HG03520 (cell line): Measurements from ENCODE around the gene USP2.

Source experiments
- ATAC-seq: cut with Tn5 transposase; IDR thresholded peaks from one replicate; pipeline ENCODE4 v1.9.1; 2021; ENCODE audit warnings: mild to moderate bottlenecking, moderate library complexity; ENCODE audit not compliant: unreplicated experiment

USP2 gene

DNA sequence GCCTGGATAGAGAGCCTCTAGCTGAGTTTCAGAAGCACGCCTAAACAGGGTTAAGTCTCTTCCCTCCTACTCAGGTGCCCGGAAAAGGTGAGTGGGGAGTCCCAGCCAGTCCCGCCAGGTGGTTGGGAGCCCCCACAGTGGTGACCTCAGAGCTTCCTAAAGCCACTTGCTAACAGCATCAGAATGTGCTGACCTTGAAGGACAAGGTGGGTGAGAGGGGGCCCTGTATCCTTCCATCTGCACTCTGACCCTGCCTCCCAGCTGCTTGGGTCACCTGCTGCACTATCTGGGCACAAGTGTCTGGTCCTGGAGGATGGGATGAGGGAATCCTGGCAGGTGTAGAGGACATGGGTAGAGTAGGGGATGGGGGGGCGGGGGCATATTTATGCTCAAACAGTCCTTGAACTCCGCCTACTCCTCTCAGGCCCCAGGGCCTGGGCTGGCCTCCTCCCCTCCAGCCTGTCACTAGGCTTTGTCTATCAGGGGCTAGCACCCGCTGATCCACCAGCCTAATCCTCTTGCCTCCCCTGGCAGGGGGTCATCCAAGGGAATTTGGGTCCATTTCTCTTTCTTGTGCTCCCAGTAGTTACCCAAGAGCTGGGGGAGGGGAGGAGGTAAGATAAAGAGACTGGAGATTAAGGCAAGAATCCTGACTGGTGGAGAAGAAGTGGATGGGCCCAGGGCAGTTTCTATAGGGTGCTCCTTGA is 3.4 kb downstream of the USP2 start:
- ATAC-seq = no peak

DNA sequence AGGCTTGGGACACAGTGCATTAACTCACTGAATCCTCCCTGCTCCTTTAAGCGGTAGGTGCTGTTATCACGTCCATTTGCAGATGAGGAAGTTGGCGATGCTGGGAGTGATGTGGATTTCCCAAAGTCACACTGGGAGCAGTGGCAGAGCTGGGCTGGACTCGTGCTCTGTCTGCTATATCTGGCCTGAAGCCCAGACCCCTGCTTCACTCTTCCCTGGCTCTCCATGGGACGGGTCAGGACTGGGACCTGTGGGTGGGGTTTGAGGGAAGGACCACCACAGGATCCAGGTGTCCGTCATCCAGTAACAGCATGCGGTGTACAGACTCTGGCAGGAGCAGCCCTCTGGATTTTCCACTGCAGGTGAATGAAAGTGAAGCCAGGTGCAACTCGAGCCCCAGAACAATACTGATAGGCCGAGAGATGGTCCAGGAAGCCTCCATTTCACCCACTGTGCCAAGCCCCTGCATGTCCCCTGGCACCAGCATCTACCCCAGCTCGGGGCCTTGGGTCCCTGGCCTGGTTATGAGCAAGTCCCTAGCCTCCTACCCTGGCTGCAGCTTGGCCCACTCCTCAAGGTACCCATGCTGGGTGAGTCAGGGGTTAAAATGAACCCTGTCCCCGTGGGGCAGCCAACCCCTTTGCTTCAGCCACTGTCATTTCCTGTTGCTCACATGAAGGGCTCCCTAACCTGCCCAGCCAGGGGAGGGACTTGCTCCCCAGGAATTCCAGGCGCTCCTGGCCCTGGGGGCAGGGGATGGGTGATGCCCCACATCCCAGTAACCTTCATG is 4.2 kb downstream of the USP2 start:
- no peak for ATAC-seq

DNA sequence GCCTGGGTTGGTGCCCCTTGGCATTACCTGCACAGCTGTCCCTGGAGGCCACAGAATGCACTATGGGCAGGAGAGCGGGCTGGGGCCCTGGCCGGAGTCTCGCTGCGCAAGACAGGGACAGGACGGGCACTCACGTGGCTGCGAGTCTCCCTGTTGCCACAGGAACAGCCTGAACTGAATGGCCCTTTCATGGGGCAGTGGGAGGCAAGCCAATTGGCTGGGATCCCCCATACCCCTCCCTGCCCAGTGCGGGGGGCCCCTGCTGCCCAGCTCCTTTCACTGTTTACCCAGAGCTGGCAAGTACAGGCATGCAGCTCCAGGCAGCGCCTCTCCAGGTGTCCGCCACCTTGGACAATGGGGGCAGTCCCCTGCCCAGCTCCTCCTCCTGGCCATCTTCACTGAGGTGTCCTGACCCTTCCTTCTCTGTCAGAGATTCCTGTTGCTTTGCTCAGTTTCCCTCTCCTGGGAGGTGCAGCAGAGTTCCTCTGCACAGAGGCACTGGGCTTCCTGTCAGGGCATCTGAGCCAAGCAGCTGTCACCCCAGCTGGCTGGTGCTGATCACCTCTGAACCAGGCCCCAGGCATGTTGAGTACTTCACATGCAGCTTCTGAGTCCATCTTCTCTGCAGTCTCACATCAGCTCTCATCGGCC is 5.2 kb downstream of the USP2 start:
- ATAC-seq = no peak

DNA sequence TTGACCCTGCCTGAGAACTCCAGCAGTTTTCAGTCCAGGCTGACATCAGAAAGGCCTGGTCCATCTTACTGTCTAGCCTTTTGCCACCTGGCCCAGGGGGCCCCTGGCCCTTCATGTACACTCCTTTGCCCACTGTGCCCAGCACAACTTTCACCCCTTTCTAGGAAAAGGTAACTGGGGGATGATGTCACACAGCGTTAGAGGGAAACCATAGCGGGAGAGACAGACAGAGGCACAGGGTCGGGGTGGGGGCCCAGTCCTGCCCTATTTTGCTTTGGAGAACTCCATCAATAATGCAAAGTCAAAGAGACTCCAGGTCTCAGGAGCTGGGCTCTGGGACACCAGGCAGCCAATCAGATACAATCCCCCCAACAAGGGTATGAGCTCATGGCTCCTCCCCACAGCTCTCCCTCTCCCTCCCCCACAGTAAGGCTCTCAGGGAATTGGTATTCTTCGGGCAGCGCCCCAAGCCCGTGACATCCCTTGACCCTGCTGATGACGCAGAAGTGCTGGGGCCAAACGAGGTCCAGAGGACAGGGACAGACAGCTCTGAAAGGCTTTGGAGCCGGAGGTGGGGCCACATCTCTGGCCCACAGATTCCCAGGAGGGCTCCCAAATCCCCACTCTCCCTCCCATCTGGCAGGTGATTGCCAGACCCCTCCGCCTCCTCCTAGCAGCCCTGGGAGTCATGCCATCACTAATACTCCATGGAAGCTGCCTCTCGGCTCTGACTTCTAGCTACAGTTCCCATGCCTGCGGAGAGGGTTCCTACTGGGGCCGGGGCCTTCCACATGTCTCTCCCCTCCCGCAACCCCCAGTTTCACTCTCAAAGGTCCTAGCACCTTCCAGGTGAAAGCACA is 5.9 kb downstream of the USP2 start:
- ATAC-seq = no peak

DNA sequence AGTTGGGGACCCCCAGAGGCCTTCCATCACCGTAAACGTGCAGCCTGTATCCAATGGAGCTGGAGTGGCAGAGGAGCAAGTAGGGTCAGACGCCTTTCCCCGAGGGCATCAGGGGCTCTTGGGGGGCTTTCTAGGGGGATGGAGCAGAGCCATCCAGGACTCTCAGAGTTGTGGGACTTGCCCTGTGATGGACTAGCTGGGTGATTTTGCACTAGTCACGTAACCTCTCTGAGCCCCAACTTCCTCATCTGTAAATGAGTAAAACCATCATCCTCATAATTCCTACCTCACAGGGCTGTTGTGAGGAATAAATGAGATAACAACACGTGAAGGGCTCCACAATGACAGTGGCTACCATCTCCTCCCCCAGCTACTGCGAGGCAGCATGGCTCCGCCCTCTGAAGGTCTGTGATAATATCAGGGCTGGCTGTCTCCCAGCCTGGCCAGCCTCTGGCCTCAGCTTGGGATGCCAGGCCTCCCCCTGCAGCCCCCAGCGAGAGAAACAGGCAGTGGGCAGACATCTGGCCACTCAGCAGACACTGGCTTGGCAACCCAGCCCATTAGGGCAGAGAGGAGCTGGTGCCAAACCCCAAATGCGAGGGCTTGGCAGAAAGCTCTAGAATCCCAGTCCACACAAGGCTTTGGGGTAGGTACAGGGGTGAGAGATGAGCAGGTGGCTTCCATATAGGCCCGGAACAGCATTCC is 6.7 kb downstream of the USP2 start:
- no peak for ATAC-seq

DNA sequence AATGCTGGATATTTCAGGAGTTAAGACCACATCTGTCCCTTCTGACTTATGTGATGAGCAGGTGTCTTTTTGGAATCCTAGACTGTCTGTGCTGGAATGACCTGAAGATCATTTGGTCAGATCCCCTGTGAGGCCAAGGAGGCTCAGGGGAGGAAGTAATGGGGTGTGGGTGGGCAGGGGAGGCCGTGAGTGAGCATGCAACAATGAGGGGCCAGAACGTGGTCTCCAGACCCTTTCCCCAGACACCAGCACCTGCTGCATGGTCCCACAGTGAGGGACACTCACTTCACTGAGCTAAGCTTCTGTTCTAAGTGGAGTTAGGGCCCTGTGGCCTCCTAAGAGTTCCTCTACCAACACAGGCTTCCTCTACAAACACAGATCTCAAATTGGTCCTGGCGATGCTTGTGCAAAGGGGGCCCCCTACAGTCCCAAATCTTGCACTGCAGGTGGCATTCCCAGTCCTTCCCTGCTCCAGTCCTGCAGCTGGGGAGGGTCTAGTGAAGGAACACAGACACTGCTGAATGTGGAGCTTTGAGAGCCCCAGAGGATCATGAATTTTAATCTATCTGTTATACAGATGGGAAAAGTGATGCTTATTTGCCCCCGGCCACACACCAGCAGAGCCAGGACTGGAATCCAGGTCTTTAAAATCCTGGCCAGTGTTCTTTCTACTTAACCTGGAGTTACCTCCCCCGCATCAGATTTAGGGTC is 7.4 kb downstream of the USP2 start:
- no peak for ATAC-seq

DNA sequence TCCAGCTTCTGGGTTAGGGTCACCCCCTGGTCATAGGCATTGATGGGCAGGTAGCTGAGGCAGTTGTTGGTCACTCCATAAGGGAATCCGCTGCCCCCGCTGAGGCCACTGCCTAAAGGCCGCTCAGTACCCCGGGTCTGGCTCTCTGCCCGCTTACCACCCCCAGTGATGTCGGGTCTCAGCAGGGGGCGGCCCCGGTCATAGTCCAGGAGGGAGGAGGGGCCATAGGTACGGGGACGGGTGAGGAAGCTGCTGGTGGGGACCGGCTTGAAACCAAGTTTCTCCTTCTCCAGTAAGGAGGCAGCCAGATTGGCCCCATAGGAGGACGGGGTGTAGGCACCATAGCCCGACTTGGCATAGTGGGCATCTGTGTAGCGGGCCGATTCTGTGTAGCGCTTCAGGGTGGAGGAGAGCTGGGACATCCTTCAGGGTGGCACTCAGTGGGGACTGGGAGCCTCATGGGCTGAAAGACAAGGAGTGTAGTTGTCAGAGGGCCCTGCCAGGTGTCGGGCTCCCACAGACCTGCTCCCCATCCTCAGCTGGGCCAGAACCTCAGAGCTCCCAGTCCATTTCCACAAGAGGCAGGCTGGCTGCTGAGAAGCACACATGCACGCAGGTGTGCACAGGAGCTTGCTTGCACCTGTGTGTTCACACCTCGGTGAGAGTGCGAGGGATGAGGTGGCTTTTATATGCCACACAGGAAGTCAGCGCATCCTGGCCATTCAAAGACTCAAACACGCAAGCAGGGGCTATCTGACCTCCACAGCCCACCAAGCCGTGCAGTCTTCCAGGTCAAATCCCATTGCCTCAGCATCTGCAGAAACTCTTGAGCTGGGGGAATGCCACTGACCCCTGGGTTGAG is 8.2 kb downstream of the USP2 start:
- ATAC-seq = no peak

DNA sequence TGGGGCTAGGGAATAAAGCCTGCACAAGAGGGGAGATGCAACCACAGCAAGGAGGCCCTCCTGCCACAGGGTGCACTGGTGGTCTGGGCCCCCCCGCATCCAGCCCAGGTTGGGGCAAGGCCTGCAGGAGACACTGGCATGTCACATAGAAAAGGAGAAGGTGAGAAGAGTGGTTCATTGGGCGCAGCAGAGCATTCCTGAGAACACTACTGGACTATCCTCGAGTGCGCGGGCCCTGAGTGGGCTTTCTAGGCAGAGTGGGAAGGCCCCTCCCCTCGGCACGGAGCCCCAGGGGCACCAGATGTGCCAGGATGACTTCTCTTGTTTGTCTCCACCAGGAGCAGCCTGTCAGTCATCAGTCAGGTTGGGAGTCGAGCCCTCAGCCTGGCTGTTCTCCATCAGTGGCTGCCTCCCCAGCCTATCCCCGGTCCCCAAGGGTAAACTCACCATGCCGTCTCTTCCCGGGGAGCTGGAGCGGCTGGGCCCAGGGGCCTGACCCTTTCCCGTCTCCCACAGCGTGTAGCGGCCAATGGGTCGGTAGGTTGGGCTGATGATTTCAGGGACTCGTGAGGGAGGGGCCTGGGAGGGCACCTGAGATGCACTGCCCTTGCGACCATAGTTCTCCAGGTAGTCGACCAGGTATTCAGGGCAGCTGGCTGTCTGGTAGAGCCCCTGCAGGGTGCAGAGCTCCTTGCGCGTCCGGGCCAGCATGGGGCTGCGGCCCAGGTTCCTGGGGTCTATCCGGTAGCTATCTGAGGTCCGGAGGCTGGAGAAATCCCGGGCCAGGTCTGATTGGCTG is 9.0 kb downstream of the USP2 start:
- ATAC-seq = no peak

DNA sequence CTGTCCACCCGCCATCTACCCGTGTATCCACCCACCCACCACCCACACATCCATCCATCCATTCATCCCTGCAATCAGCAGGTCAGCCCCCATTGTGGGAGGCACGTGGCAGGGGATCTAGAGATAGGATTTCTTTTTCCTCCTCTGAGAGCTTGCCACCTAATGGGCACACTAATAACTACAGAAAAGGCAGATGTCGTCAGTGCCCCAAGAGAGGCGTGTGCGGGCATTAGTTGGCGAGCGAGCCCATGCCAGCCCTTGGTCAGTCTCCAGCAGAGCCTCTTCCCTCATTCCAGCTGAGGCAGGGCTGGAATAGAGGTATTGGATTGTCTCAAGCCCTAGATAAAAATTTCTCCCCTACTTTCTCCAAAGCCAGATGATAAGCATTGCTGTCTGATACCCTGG is 9.7 kb downstream of the USP2 start:
- no peak for ATAC-seq

DNA sequence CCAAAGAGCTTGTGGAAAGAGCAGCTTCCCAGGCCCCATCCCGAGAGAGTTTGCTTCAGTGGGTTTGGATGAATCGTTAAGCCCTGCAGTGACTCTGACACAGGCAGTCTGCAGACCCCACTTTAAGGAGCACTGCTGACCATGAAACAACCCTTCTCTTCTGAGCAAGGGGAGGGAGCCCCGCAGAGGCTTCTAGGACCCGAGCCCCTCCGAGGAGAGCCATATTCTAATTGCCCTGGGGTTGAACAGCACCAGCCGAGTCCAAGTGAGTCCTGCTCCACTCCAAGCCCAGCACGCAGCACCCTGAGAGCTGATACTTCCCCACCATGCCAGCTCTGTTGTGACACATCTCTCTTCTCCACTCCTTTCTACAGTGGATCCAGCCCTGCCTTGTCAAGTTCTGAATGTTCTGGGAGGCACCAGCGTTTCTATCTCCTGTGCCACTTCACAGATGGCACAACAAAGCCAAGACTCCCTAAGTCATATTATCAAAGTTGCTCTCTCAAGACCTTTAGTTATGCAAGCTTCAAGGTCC is 10.4 kb downstream of the USP2 start:
- no peak for ATAC-seq

DNA sequence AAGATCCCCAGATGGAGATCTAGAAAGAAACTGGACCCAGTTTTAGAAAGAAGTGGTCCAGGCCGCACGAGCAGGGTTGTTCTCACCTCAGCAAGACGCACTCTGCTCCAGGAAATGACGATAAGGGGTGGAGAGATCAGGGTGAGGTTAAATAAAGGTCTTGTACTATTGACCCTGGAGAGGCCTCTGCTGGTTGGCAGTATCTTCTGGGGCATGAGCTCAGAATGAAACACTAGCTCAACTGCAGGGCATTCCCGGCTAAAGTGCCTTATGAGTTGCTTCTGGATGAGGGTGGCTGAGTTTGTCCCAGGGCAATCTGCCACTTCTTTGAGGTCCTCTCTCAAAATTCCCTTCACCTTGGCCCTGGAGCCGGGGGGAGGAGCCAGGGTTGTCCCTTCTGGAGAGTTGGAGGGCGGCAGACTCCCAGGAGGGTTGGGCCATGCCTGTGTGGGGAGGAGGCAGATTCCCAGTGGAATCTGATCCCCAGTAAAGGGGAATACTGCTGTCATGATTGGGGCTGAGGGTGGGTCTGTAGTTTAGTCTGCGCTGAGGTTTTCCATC is 10.9 kb downstream of the USP2 start:
- ATAC-seq = peak; percentile 56

DNA sequence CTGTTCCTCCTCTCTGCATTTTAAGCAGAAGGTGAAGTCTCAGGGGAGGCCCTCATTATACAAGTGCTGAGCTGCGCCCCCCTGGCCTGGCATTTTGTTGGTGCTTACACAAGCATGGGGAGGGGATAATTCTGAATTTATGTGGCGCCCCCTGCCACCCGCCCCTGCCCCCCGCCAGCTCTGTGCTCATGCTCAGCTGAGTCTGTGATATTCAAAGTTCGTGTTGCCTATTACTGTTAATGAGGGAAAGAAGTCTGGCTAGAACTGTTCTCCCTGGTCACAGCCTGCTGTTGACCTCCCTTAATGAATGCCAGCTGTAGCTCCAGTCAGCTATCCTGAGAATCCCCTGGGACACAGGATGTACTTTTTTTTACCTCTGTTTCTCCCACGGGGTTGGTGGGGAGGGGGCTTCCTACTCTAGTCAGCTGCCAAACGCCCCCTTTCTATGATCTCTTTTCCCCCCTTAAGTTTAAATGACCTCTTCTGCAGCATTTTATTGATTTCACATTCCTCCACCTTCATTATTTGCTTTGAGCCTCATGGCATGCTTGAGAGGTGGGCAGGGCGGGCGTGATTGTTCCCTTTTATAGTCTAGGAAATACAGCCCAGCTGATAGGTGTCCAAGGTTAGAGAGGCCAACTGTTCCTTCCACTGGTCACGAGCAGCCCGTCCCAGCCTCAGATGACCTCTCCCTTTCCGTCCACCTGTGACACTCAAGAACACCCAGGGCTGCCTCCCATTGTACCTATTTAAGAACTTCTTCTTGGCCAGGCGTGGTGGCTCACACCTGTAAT is 12.2 kb downstream of the USP2 start:
- ATAC-seq = no peak

DNA sequence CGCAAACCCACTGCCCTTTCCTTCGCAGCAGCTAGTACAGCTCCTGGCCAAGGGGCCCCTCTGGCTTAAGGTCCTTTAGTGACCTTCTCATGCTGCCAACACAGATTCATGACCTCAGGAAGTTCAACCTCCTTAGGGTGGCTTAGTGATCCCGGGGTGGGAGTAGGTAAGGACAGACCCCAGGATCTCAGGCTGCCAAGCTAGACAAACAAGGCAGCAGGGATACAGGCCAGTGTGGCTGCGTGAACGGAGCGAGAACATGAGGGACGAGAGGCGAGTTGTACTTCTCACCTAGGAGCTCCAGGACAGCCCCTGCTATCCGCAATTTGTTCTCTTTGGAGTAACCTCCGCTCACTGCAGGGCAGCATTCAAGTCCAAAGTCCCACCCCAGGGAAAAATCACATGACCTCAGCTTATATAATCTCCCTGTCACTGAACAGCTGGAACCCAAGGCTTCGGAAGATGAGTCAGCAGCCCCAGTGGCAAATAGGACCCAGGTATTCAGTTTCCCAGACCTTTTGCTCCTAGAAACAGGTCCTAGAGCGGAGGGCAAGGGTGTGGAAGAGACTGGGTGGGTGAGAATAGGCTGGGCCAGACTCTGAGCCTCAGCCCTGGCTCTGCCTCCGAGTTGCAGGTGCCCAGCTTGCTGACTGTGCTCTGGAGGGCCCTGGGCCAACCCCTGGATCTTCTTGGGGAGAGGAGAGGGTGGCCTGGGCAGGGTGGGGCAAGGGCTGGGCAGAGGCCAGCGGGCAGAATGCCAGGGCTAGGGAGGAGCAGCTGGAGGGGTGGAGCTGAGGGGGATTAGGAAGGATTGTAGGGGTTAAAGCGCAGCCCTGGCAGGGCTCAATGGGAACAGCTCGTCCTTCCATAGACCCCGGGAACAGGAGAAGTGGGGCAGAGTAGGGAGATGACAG is 13.1 kb downstream of the USP2 start:
- ATAC-seq = no peak

DNA sequence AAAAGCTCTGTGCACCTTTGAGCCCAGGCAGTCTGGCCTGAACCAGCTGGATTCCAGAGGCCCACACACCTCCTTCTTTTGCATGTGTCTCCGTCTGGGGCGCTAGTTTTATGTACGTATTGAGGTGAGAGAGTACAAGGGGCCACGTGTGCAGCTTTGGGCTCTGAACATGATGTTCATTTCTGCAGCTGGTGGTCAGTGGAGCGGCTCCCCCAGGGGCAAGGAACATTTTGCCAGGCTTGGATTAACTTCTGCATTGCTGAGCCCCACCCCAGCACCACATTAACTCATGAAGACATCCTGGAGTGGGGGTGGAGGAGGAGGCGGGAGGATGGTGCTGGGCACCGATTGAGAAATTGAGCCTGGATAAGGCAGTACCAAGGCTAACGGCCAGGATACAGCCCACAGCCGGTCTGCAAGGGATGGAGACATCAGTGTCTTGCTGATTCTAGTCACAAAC is 13.8 kb downstream of the USP2 start:
- ATAC-seq = no peak
